Keratinocyte (primary cell): ENCODE results near the gene ARHGAP1. TPM values are rescaled to one million over a fixed set of nuclear protein-coding genes. Genes with fewer than 3 reads are reported as not detected.

Experiments
- DNase-seq: peaks from one replicate; pipeline ENCODE4 v3.0.0-alpha.2; 2011; ENCODE audit warnings: low read depth, missing footprints, low spot score
- FAIRE-seq: peaks from 2 replicates; lab custom pipeline; 2011; peaks lifted over from hg19 to GRCh38; lab: Jason Lieb, UNC
- H2AFZ ChIP-seq: 2 replicates; pipeline ENCODE4 v1.6.0; 2012; ENCODE audit warnings: low read length, control low read depth, inconsistent platforms; ENCODE audit not compliant: control insufficient read depth
- H3K27ac ChIP-seq: 2 replicates; pipeline ENCODE4 v1.5.1; 2011; ENCODE audit warnings: low read length; ENCODE audit not compliant: control insufficient read depth, insufficient read depth
- H3K27me3 ChIP-seq: 3 replicates; pipeline ENCODE4 v1.6.0; 2011; ENCODE audit warnings: low read length; ENCODE audit not compliant: control insufficient read depth, insufficient read depth; ENCODE audit errors: extremely low read depth
- H3K36me3 ChIP-seq, 2 experiments: 2 replicates in 1 of 2; 3 replicates in 1 of 2; pipeline ENCODE4 v1.5.1; 2011; ENCODE audit warnings: low read length in 2 of 2, mild to moderate bottlenecking in 1 of 2; ENCODE audit not compliant: control insufficient read depth in 2 of 2, insufficient read depth in 2 of 2; ENCODE audit errors: extremely low read depth in 1 of 2
- H3K4me1 ChIP-seq: 3 replicates; pipeline ENCODE4 v1.5.1; 2011; ENCODE audit warnings: low read length; ENCODE audit not compliant: control insufficient read depth, insufficient read depth; ENCODE audit errors: extremely low read depth
- H3K4me2 ChIP-seq: 3 replicates; pipeline ENCODE4 v1.6.0; 2011; ENCODE audit warnings: low read depth, low read length; ENCODE audit not compliant: control insufficient read depth, insufficient read depth; ENCODE audit errors: extremely low read depth
- H3K4me3 ChIP-seq, 3 experiments: fragments of 200-600 bp in 1 of 3; sonication (generic) in 1 of 3; 2 replicates in 2 of 3; 3 replicates in 1 of 3; pipeline ENCODE4 v1.5.1; 2011 to 2016; ENCODE audit warnings: low read length in 3 of 3, mild to moderate bottlenecking in 3 of 3, control low read depth in 2 of 3, inconsistent platforms in 1 of 3, low read depth in 1 of 3, mixed read lengths in 1 of 3, mixed run types in 1 of 3, moderate library complexity in 1 of 3; ENCODE audit not compliant: control insufficient read depth in 2 of 3, insufficient read depth in 2 of 3; ENCODE audit errors: extremely low read depth in 1 of 3
- H3K79me2 ChIP-seq: 2 replicates; pipeline ENCODE4 v1.6.0; 2012; ENCODE audit warnings: low read length; ENCODE audit not compliant: control insufficient read depth, insufficient read depth
- H3K9ac ChIP-seq: 3 replicates; pipeline ENCODE4 v1.6.0; 2011; ENCODE audit warnings: low read length; ENCODE audit not compliant: control insufficient read depth, insufficient read depth; ENCODE audit errors: extremely low read depth
- H3K9me1 ChIP-seq: 3 replicates; pipeline ENCODE4 v1.6.0; 2011; ENCODE audit warnings: low read length; ENCODE audit not compliant: control insufficient read depth, insufficient read depth; ENCODE audit errors: extremely low read depth
- H3K9me3 ChIP-seq: 2 replicates; pipeline ENCODE4 v1.5.1; 2012; ENCODE audit warnings: low read depth, low read length; ENCODE audit not compliant: control insufficient read depth
- H4K20me1 ChIP-seq: 3 replicates; pipeline ENCODE4 v1.6.0; 2011; ENCODE audit warnings: low read length; ENCODE audit not compliant: control insufficient read depth, insufficient read depth; ENCODE audit errors: extremely low read depth
- CTCF ChIP-seq, 3 experiments: IDR thresholded peaks in 1 of 3; conservative IDR thresholded peaks in 1 of 3; optimal IDR thresholded peaks in 1 of 3; 2 replicates in 2 of 3; 3 replicates in 1 of 3; pipeline versions ENCODE3 to v1.5.1; 2011; ENCODE audit warnings: low read length in 3 of 3, mild to moderate bottlenecking in 3 of 3, moderate library complexity in 2 of 3, control low read depth in 1 of 3, inconsistent platforms in 1 of 3; ENCODE audit not compliant: insufficient read depth in 2 of 3; ENCODE audit errors: extremely low read depth in 1 of 3
- EZH2 ChIP-seq: IDR thresholded peaks from one replicate; pipeline ENCODE4 v1.6.1; 2012; ENCODE audit warnings: inconsistent platforms, mild to moderate bottlenecking, low read length, moderate library complexity
- dilution Hi-C: fragments of 300-500 bp; cut with MboI; formaldehyde crosslinking; loops from one replicate; pipeline ENCODE4 v1.7.0; 2020; ENCODE audit warnings: low sequenced_read_pairs; ENCODE audit not compliant: extremely low pct_ligation_motif_present
- polyA plus RNA-seq, 5 experiments: library from polyadenylated mRNA; depleted of rRNA in 3 of 5; stranded (reverse) in 3 of 5; stranded (forward) in 1 of 5; unstranded in 1 of 5; fragments of >200 nt; gene quantifications; 1 replicate in 1 of 5; 2 replicates in 3 of 5; 3 replicates in 1 of 5; pipeline versions ENCODE4 v1.2.1 to v1.2.3, GENCODE V29; 2011 to 2012; ENCODE audit warnings: missing spikeins in 2 of 5, low read depth in 1 of 5, low replicate concordance in 1 of 5

The ARHGAP1 gene
- polyA plus RNA-seq, 1 donor (not counting 4 experiments of a cell fraction or from before 2014, with no cell fraction given): 19.5 TPM

- H3K79me2 ChIP-seq: no peaks in the 10 kb centered on the region
- H3K27ac ChIP-seq: no peak overlapping the region
- H3K4me2 ChIP-seq: no peak overlapping the region
- no peak overlapping the region for H3K4me3 ChIP-seq
- peaks cover 4 to 6% of the 10 kb centered on the region in 2 experiments for H3K36me3 ChIP-seq
- dilution Hi-C loops: no loop called here
- no peak overlapping the region for H3K9ac ChIP-seq
- no peaks in the 10 kb centered on the region for H3K4me1 ChIP-seq
- H3K27me3 ChIP-seq: no peaks in the 10 kb centered on the region
- H4K20me1 ChIP-seq: no peaks in the 10 kb centered on the region
- H2AFZ ChIP-seq: no peak overlapping the region
- H3K9me1 ChIP-seq: no peaks in the 10 kb centered on the region
- no peak for TF ChIP-seq CTCF (optimal IDR thresholded peaks at IDR 0.05 in 1 of 3, IDR thresholded peaks at IDR 0.05 in 1 of 3, conservative IDR thresholded peaks at IDR 0.05 in 1 of 3; ENCODE audit: extremely low read depth in 1 of 3, insufficient read depth in 2 of 3, low read length in 3 of 3)
- TF ChIP-seq EZH2: no peak
- DNase-seq (no peak), FAIRE-seq (no peak)
- H3K9me3 ChIP-seq: no peaks in the 10 kb centered on the region
These were observed 56.9 kb downstream of the ARHGAP1 start for GRCh38 chr11:46643531-46643930.

GRCh38 chr11:46642627-46643335 lies 57.6 kb downstream of the ARHGAP1 start:
- no peaks in the 10 kb centered on the region for H3K9me3 ChIP-seq
- TF ChIP-seq CTCF (optimal IDR thresholded peaks at IDR 0.05 in 1 of 3, IDR thresholded peaks at IDR 0.05 in 1 of 3, conservative IDR thresholded peaks at IDR 0.05 in 1 of 3; ENCODE audit: extremely low read depth in 1 of 3, insufficient read depth in 2 of 3, low read length in 3 of 3) (no peak), EZH2 (no peak)
- peaks cover 4 to 6% of the 10 kb centered on the region in 2 experiments for H3K36me3 ChIP-seq
- H3K27me3 ChIP-seq: no peaks in the 10 kb centered on the region
- H3K4me2 ChIP-seq: no peak overlapping the region
- no peak overlapping the region for H3K9ac ChIP-seq
- no peak overlapping the region for H3K4me3 ChIP-seq
- H3K9me1 ChIP-seq: no peaks in the 10 kb centered on the region
- no peak for FAIRE-seq
- no peaks in the 10 kb centered on the region for H3K79me2 ChIP-seq
- H4K20me1 ChIP-seq: no peaks in the 10 kb centered on the region
- no peaks in the 10 kb centered on the region for H3K4me1 ChIP-seq
- dilution Hi-C loops: no loop called here
- H2AFZ ChIP-seq: no peak overlapping the region
- H3K27ac ChIP-seq: no peak overlapping the region
- no peak for DNase-seq
